ENCODE data around the gene AREG. TPM values are rescaled to one million over a fixed set of nuclear protein-coding genes. Genes with fewer than 3 reads are reported as not detected.

Gene AREG
- total and polyA plus RNA-seq, 12 donors = 0.77 to 22.9 (median 4.3) TPM; not detected in 2

GRCh38 chr4:74463123-74463522 is 18.2 kb downstream of the AREG start:
- Histone ChIP-seq H3K27ac (no peak overlapping the region), H3K9me3 (peaks cover 0 to 13% (median 0%) of the 10 kb centered on the region in 11 donors), H3K36me3 (no peaks in the 10 kb centered on the region), H3K4me1 (no peaks in the 10 kb centered on the region), H3K27me3 (no peaks in the 10 kb centered on the region), H3K4me3 (no peak overlapping the region)
- no peak for TF ChIP-seq CTCF (IDR thresholded peaks at IDR 0.05)
- ATAC-seq = no peak
- WGBS, 2 donors = 83 to 91% methylated on average over 1 of the region's 1 CpG
- intact Hi-C loops (cut with DNase I) = no loop called here
- DNase-seq = no peak

GRCh38 chr4:74464291-74464690 is 19.4 kb downstream of the AREG start:
- no peaks in the 10 kb centered on the region for H3K36me3 ChIP-seq
- TF ChIP-seq CTCF (IDR thresholded peaks at IDR 0.05) = no peak
- ATAC-seq (no peak), DNase-seq (no peak)
- H3K4me1 ChIP-seq = no peaks in the 10 kb centered on the region
- no peak overlapping the region for H3K27ac ChIP-seq
- intact Hi-C loops (cut with DNase I) = no loop called here
- no peak overlapping the region for H3K4me3 ChIP-seq
- peaks cover 0 to 13% (median 0%) of the 10 kb centered on the region in 11 donors for H3K9me3 ChIP-seq
- no peaks in the 10 kb centered on the region for H3K27me3 ChIP-seq

GRCh38 chr4:74466242-74466641 is 21.3 kb downstream of the AREG start:
- DNase-seq (no peak), ATAC-seq (no peak)
- Histone ChIP-seq H3K36me3 (no peaks in the 10 kb centered on the region), H3K4me3 (no peak overlapping the region), H3K4me1 (no peaks in the 10 kb centered on the region), H3K27me3 (no peaks in the 10 kb centered on the region), H3K9me3 (peaks cover 0 to 3% (median 0%) of the 10 kb centered on the region in 11 donors), H3K27ac (no peak overlapping the region)
- no peak for TF ChIP-seq CTCF (IDR thresholded peaks at IDR 0.05)
- intact Hi-C loops (cut with DNase I) = no loop called here
- 68 to 79% methylated on average over 1 of the region's 1 CpG for WGBS, 2 donors

- Histone ChIP-seq H3K4me3 (no peak overlapping the region), H3K27me3 (no peaks in the 10 kb centered on the region), H3K27ac (no peak overlapping the region), H3K9me3 (no peaks in the 10 kb centered on the region), H3K4me1 (peaks cover 0 to 14% (median 7%) of the 10 kb centered on the region in 9 donors), H3K36me3 (no peaks in the 10 kb centered on the region)
- intact Hi-C loops (cut with DNase I) = no loop called here
- 94 to 96% methylated on average over 1 of the region's 1 CpG for WGBS, 2 donors
- ATAC-seq = no peak
- no peak for DNase-seq
- no peak for TF ChIP-seq CTCF (IDR thresholded peaks at IDR 0.05)
These were observed 26.3 kb downstream of the AREG start for GRCh38 chr4:74471264-74471663.

All from heart right ventricle (tissue), 16 donors.